ENCODE data around the gene HAUS7.

Gene HAUS7

GRCh38 chrX:153516073-153516472 is 45.7 kb upstream of the HAUS7 start:
- H2AFZ ChIP-seq (ENCODE audit: low read depth), result no peak overlapping the region
- no peaks in the 10 kb centered on the region for H3K79me2 ChIP-seq (ENCODE audit: insufficient read depth, low read depth)
- H4K20me1 ChIP-seq (ENCODE audit: insufficient read depth), result no peaks in the 10 kb centered on the region
- H3K9ac ChIP-seq, result no peak overlapping the region
- H3K27me3 ChIP-seq (ENCODE audit: insufficient read depth, low read depth), result peaks cover 14% of the 10 kb centered on the region; the same call in 1 of the 2 replicates
- no peak overlapping the region for H3K4me2 ChIP-seq
- no peaks in the 10 kb centered on the region for H3K4me1 ChIP-seq (ENCODE audit: low read depth, poor library complexity, severe bottlenecking)
- H3K4me3 ChIP-seq (IDR thresholded peaks at IDR 0.05; ENCODE audit: insufficient read depth, low read depth, low read length), result no peak overlapping the region
- no peaks in the 10 kb centered on the region for H3K36me3 ChIP-seq (ENCODE audit: insufficient read depth)
- TF ChIP-seq CTCF (conservative IDR thresholded peaks at IDR 0.05; ENCODE audit: low read depth, low read length), result no peak
- no peak overlapping the region for H3K27ac ChIP-seq

- Histone ChIP-seq H3K27ac (no peak overlapping the region), H3K4me3 (IDR thresholded peaks at IDR 0.05; ENCODE audit: insufficient read depth, low read depth, low read length) (no peak overlapping the region), H4K20me1 (ENCODE audit: insufficient read depth) (no peaks in the 10 kb centered on the region), H3K4me2 (no peak overlapping the region), H3K27me3 (ENCODE audit: insufficient read depth, low read depth) (peaks cover 14% of the 10 kb centered on the region; the same call in 1 of the 2 replicates), H3K79me2 (ENCODE audit: insufficient read depth, low read depth) (no peaks in the 10 kb centered on the region), H3K9ac (no peak overlapping the region), H2AFZ (ENCODE audit: low read depth) (no peak overlapping the region), H3K36me3 (ENCODE audit: insufficient read depth) (no peaks in the 10 kb centered on the region), H3K4me1 (ENCODE audit: low read depth, poor library complexity, severe bottlenecking) (no peaks in the 10 kb centered on the region)
- TF ChIP-seq CTCF (conservative IDR thresholded peaks at IDR 0.05; ENCODE audit: low read depth, low read length), result no peak
Measured at GRCh38 chrX:153515435-153515834, 45.1 kb upstream of the HAUS7 start.

- no peaks in the 10 kb centered on the region for H3K4me1 ChIP-seq (ENCODE audit: low read depth, poor library complexity, severe bottlenecking)
- H3K36me3 ChIP-seq (ENCODE audit: insufficient read depth), result no peaks in the 10 kb centered on the region
- TF ChIP-seq CTCF (conservative IDR thresholded peaks at IDR 0.05; ENCODE audit: low read depth, low read length), result no peak
- H3K79me2 ChIP-seq (ENCODE audit: insufficient read depth, low read depth), result no peaks in the 10 kb centered on the region
- H3K27me3 ChIP-seq (ENCODE audit: insufficient read depth, low read depth), result peaks cover 13% of the 10 kb centered on the region; the same call in 1 of the 2 replicates
- no peak overlapping the region for H2AFZ ChIP-seq (ENCODE audit: low read depth)
- H3K4me3 ChIP-seq (IDR thresholded peaks at IDR 0.05; ENCODE audit: insufficient read depth, low read depth, low read length), result no peak overlapping the region
- H3K27ac ChIP-seq, result no peak overlapping the region
- H3K9ac ChIP-seq, result no peak overlapping the region
- no peak overlapping the region for H3K4me2 ChIP-seq
- no peaks in the 10 kb centered on the region for H4K20me1 ChIP-seq (ENCODE audit: insufficient read depth)
Measured at GRCh38 chrX:153514259-153514658, 43.9 kb upstream of the HAUS7 start.

- Histone ChIP-seq H3K36me3 (ENCODE audit: insufficient read depth) (no peaks in the 10 kb centered on the region), H3K4me2 (no peak overlapping the region), H3K79me2 (ENCODE audit: insufficient read depth, low read depth) (no peaks in the 10 kb centered on the region), H3K4me1 (ENCODE audit: low read depth, poor library complexity, severe bottlenecking) (no peaks in the 10 kb centered on the region), H4K20me1 (ENCODE audit: insufficient read depth) (no peaks in the 10 kb centered on the region), H3K27me3 (ENCODE audit: insufficient read depth, low read depth) (peaks cover 4% of the 10 kb centered on the region; the same call in 1 of the 2 replicates), H2AFZ (ENCODE audit: low read depth) (no peak overlapping the region), H3K9ac (no peak overlapping the region), H3K27ac (no peak overlapping the region), H3K4me3 (IDR thresholded peaks at IDR 0.05; ENCODE audit: insufficient read depth, low read depth, low read length) (no peak overlapping the region)
- TF ChIP-seq CTCF (conservative IDR thresholded peaks at IDR 0.05; ENCODE audit: low read depth, low read length), result no peak
Measured at GRCh38 chrX:153513265-153513664, 42.9 kb upstream of the HAUS7 start.

Data from KMS-11 (cell line).